IPS-15b (cell line): ENCODE data around the gene MINDY2.
"Not testable (repeated sequence)": the region's sequence is repeated elsewhere in the genome, so short reads cannot be mapped to it uniquely, and the experiment has no call there.

Source experiments
- H3K27me3 ChIP-seq: one replicate; pipeline ENCODE4 v1.6.1; 2013; ENCODE audit warnings: low read length; ENCODE audit not compliant: control insufficient read depth, insufficient read depth
- H3K36me3 ChIP-seq: one replicate; pipeline ENCODE4 v1.6.1; 2013; ENCODE audit warnings: low read length; ENCODE audit not compliant: control insufficient read depth, insufficient read depth
- H3K4me1 ChIP-seq: one replicate; pipeline ENCODE4 v1.6.1; 2013; ENCODE audit warnings: mild to moderate bottlenecking, low read length; ENCODE audit not compliant: control insufficient read depth, insufficient read depth
- H3K4me3 ChIP-seq: one replicate; pipeline ENCODE4 v1.5.1; 2013; ENCODE audit warnings: low read depth, low read length
- H3K9ac ChIP-seq: one replicate; pipeline ENCODE4 v1.6.1; 2013; ENCODE audit warnings: low read depth, mild to moderate bottlenecking, low read length
- H3K9me3 ChIP-seq: one replicate; pipeline ENCODE4 v1.6.1; 2013; ENCODE audit warnings: mild to moderate bottlenecking, low read length; ENCODE audit not compliant: control insufficient read depth, insufficient read depth

Gene MINDY2

GRCh38 chr15:58875343-58875742 lies 104.2 kb downstream of the MINDY2 start:
- Histone ChIP-seq H3K4me3 (no peak overlapping the region), H3K9me3 (no peaks in the 10 kb centered on the region), H3K27me3 (no peaks in the 10 kb centered on the region), H3K9ac (no peak overlapping the region), H3K36me3 (peaks cover 14% of the 10 kb centered on the region), H3K4me1 (no peaks in the 10 kb centered on the region)

DNA sequence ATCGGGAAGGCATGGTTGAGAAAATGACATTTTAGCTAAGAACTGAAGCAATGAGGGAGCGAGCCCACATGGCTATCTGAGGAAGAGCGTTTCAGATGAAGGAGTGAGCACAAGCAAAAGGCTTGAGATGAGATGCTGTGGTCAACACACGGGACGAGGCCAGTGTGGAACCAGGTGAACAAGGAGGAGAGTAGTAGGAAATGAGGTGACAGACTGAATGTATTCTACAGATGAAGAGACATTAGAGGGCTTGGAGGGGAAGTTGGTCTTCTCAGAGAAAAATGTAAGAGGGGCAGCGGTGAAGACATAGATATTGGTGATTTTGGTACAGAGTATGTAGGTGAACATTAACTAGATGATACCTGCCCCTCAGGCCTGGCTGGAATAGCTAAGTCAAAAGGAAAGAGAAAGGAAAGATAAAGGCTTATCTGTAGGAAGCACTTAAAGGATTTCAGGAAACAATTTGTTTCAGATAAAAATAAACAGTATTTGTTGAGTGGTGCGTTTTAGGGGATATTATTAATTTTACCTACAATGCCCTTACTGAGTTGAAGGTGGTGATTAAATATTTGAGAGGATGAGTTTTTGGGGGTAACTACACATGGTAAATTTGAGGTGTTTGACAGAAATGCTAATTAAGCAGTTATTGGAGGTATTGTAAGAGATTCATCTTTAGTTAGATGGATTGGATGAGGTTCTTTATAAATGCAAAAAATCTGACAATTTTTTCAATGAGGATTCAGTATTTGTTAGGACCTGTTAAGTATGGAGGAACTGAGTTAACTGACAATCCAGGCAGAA lies 105.4 kb downstream of the MINDY2 start:
- no peaks in the 10 kb centered on the region for H3K4me1 ChIP-seq
- H3K36me3 ChIP-seq = peaks cover 23% of the 10 kb centered on the region
- H3K9me3 ChIP-seq = no peaks in the 10 kb centered on the region
- H3K4me3 ChIP-seq = no peak overlapping the region
- H3K27me3 ChIP-seq = no peaks in the 10 kb centered on the region
- H3K9ac ChIP-seq = no peak overlapping the region

DNA sequence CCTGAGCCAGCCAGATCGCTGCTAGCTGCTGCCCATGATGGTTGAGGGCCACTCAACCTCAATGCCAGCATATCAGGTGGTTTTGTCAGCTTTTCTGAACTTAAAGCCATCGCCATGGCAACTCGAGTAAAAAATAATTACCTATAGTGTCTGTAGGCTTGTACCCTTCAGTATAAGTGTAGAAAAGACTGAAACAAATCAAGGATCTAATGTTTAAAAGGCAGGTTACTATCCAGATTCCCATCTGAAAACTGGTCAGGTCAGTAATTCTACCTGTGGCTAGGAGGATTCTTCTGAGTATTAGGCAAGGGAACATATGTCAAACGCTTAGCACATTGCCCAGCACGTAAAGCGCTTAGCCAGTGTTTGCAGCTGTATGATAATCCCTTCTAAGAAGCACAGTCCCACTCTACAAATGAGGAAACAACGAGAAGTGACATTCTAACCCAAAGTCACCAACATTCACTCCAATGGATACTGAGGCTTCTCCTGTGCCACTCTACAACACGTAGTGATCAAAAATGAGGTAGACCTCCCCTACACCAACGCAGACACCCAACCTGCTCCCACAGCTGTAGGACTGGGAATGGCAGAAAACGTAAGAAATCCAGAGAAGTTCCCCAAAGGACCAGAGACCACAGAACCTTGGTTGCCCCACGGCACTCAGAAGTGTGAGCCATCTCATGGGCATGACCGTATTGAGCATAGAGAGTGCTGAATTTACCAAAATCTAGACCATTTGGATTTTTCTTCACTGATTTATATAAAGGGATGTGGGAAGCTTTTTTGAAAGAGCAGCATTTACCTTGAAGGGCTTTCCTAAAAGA lies 107.1 kb downstream of the MINDY2 start:
- Histone ChIP-seq H3K4me3 (no peak overlapping the region), H3K36me3 (peaks cover 25% of the 10 kb centered on the region), H3K9ac (no peak overlapping the region), H3K9me3 (no peaks in the 10 kb centered on the region), H3K27me3 (no peaks in the 10 kb centered on the region), H3K4me1 (no peaks in the 10 kb centered on the region)

- H3K27me3 ChIP-seq = no peaks in the 10 kb centered on the region
- H3K9ac ChIP-seq = no peak overlapping the region
- no peaks in the 10 kb centered on the region for H3K4me1 ChIP-seq
- peaks cover 39% of the 10 kb centered on the region for H3K36me3 ChIP-seq
- H3K4me3 ChIP-seq = no peak overlapping the region
- no peaks in the 10 kb centered on the region for H3K9me3 ChIP-seq
Observed at GRCh38 chr15:58880320-58880719, 109.2 kb downstream of the MINDY2 start.

DNA sequence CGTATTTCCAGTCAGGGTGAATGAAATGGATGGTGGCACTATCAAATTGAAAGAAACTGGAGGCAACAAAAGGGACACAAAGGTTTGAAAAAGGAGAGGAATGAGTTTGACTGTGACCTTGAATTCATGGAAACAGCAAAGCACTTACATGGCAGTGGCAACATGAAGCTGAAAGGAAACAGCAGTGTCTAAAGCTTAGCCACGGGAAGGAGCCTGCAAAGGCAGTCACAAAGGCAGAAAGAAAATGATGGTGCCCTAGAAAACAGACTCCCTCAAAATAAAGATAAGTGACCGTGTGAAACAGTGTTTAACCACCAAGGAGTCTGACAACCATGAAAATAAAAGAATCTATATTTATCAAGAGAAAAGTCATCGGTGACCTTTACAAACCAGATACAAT lies 111.1 kb downstream of the MINDY2 start:
- Histone ChIP-seq H3K4me1 (no peaks in the 10 kb centered on the region), H3K36me3 (peaks cover 50% of the 10 kb centered on the region), H3K27me3 (no peaks in the 10 kb centered on the region), H3K9ac (no peak overlapping the region), H3K9me3 (no peaks in the 10 kb centered on the region), H3K4me3 (no peak overlapping the region)

DNA sequence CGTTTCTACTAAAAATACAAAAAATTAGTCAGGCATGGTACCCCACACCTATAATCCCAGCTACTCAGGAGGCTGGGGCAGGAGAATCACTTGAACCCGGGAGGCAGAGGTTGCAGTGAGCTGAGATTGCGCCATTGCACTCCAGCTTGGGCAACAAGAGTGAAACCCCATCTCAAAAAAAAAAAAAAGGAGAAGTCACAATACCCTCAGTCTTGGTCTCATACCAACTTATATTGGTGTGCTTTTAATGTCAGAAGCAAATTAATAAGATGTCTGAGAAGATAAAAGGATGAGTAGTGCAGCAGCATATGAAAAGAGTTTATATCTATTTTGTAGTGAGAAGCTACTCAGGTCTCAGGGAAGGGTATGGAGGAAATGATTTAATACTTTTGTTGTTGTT lies 112.8 kb downstream of the MINDY2 start:
- not testable (repeated sequence) for H3K27me3 ChIP-seq, H3K9me3 ChIP-seq, H3K4me3 ChIP-seq, H3K9ac ChIP-seq, H3K4me1 ChIP-seq
- H3K36me3 ChIP-seq = peaks cover 59% of the 10 kb centered on the region

- Histone ChIP-seq H3K4me3 (no peak overlapping the region), H3K36me3 (peaks cover 47% of the 10 kb centered on the region), H3K27me3 (no peaks in the 10 kb centered on the region), H3K4me1 (no peaks in the 10 kb centered on the region), H3K9ac (no peak overlapping the region), H3K9me3 (no peaks in the 10 kb centered on the region)
Observed at GRCh38 chr15:58886921-58887320, 115.8 kb downstream of the MINDY2 start.

GRCh38 chr15:58889363-58889762 lies 118.3 kb downstream of the MINDY2 start:
- Histone ChIP-seq H3K9ac (no peak overlapping the region), H3K4me1 (no peaks in the 10 kb centered on the region), H3K27me3 (no peaks in the 10 kb centered on the region), H3K9me3 (no peaks in the 10 kb centered on the region), H3K4me3 (no peak overlapping the region), H3K36me3 (peaks cover 46% of the 10 kb centered on the region)

DNA sequence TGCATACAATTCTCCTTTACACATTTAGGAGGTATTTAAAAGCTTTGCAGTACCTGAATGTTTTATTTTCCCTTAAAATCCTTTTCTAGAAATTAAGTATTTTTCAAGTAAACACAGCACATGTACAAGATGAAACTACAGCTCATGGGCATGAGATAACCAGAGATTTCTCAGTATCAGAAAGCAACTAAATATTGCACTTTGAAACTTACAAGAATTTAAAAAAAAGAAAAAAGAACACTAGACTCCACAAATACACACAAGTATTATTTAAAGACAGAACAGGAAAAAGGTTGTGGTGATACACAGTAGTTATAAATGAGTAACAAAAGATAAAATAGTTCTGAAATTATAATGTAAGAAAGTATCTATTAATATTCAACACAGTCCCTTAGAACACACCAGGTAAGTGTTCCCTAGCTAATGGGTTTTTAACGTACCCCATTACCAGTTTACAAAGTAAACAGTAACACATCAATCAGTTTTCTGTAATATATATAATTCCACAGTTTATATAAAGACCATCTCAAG lies 127.1 kb downstream of the MINDY2 start:
- H3K4me3 ChIP-seq = no peak overlapping the region
- peaks cover 18% of the 10 kb centered on the region for H3K36me3 ChIP-seq

GRCh38 chr15:58900631-58901030 lies 129.5 kb downstream of the MINDY2 start:
- Histone ChIP-seq H3K9ac (no peak overlapping the region), H3K4me1 (no peaks in the 10 kb centered on the region), H3K9me3 (no peaks in the 10 kb centered on the region), H3K36me3 (peaks cover 14% of the 10 kb centered on the region), H3K27me3 (no peaks in the 10 kb centered on the region), H3K4me3 (no peak overlapping the region)

More for the DNA sequence above, 127.1 kb downstream of the MINDY2 start:
- Histone ChIP-seq H3K9ac (no peak overlapping the region), H3K27me3 (no peaks in the 10 kb centered on the region), H3K9me3 (no peaks in the 10 kb centered on the region), H3K4me1 (no peaks in the 10 kb centered on the region)

DNA sequence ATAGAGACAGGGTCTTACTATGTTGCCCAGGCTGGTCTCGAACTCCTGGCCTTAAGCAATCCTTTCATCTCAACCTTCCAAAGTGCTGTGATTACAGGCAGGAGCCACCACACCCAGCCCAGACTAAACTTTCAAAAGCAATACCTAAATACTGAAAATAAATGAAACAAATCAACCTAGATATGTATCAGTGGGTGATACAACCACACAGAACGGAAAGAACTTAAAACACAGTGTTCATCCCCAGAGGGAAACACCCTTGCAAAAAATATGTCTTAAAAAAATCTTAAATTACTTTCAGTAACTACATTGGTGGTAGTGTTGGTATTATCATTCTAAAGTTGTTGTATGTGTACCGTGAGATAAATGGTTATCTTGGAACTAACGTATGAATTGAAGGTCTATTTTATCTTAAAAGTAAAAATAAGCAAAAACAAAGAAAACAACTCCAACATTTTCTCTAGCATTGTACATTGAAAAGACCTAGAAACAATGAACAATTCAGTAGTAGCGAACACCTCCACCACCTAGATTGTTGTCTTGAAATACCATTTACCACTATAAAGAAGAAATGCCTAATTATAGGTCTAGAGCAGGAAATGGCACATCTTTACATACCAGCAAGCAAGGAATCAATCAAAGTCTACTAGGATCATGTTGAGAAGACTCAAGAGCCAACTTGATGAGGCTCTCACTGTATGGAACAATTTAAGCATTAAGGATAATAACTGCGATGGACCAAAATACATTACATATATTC lies 137.6 kb downstream of the MINDY2 start:
- Histone ChIP-seq H3K9me3 (no peaks in the 10 kb centered on the region), H3K36me3 (peaks cover 3% of the 10 kb centered on the region), H3K4me3 (no peak overlapping the region), H3K27me3 (no peaks in the 10 kb centered on the region), H3K9ac (no peak overlapping the region), H3K4me1 (peaks cover 2% of the 10 kb centered on the region)
